Epithelial cell of proximal tubule (primary cell): ENCODE data around the gene TXNDC11. TPM values are rescaled to one million over a fixed set of nuclear protein-coding genes. Genes with fewer than 3 reads are reported as not detected.

ENCODE experiments used
- DNase-seq: peaks from one replicate; pipeline ENCODE4 v3.0.0-alpha.2; 2011; ENCODE audit warnings: low read depth
- H3K4me3 ChIP-seq: 2 replicates; pipeline ENCODE4 v1.5.1; 2011; ENCODE audit warnings: low read depth, mild to moderate bottlenecking, low read length
- CTCF ChIP-seq: conservative IDR thresholded peaks from 2 replicates; pipeline ENCODE4 v1.5.1; 2012; ENCODE audit warnings: low read depth, mild to moderate bottlenecking, low read length
- total RNA-seq: library from RNA; depleted of rRNA; stranded (reverse); fragments of >200 nt; gene quantifications from 2 replicates; pipeline ENCODE4 v1.2.3, GENCODE V29; 2015

TXNDC11 gene
- total RNA-seq, 1 donor from 2014 or later, result 20.2 TPM

GRCh38 chr16:11734025-11734652, 8.5 kb downstream of the TXNDC11 start:
- no peak for DNase-seq
- no peak for TF ChIP-seq CTCF
- no peak overlapping the region for H3K4me3 ChIP-seq

GRCh38 chr16:11731222-11731621, 11.4 kb downstream of the TXNDC11 start:
- TF ChIP-seq CTCF, result no peak
- H3K4me3 ChIP-seq, result no peak overlapping the region
- DNase-seq, result no peak

GRCh38 chr16:11729787-11730186, 12.9 kb downstream of the TXNDC11 start:
- H3K4me3 ChIP-seq, result no peak overlapping the region
- TF ChIP-seq CTCF, result no peak
- no peak for DNase-seq

GRCh38 chr16:11727796-11728543, 14.7 kb downstream of the TXNDC11 start:
- no peak for DNase-seq
- no peak for TF ChIP-seq CTCF
- H3K4me3 ChIP-seq, result no peak overlapping the region

- no peak for TF ChIP-seq CTCF
- H3K4me3 ChIP-seq, result no peak overlapping the region
- no peak for DNase-seq
Measured at GRCh38 chr16:11726008-11726407, 16.6 kb downstream of the TXNDC11 start.

- H3K4me3 ChIP-seq, result no peak overlapping the region
- no peak for TF ChIP-seq CTCF
- no peak for DNase-seq
Measured at GRCh38 chr16:11725457-11725856, 17.2 kb downstream of the TXNDC11 start.

GRCh38 chr16:11722468-11722808, 20.2 kb downstream of the TXNDC11 start:
- DNase-seq, result no peak
- TF ChIP-seq CTCF, result no peak

More at GRCh38 chr16:11722468-11722808, 20.2 kb downstream of the TXNDC11 start:
- no peak overlapping the region for H3K4me3 ChIP-seq
